Measurements from ENCODE around the gene CSMD2. TPM values are rescaled to one million over a fixed set of nuclear protein-coding genes. Genes with fewer than 3 reads are reported as not detected.
"Not testable (repeated sequence)": the region's sequence is repeated elsewhere in the genome, so short reads cannot be mapped to it uniquely, and the experiment has no call there.

The CSMD2 gene
- total RNA-seq, 5 donors from 2014 or later (not counting 1 experiment from before 2014, with no cell fraction given): 0.03 TPM; not detected in 4

DNA sequence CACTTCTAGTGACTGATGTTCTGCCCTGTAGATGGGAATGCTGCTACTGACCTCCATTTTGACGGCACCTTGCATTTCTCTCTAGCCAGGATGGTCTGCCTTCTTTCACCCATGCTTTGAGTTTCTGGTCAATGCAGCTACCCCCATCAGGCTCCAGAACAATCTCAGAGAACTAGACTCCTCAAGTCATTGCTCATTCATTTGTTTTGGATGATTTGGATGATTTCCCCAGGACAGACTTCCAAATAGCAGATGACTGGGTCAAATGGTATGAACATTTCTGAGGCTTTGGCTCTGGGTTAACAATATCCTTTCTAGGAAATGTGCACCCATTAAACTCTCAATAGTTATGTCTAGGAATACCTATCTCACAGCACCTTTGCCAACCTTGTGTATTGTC lies 63.9 kb downstream of the CSMD2 start:
- Mint-ChIP-seq H3K27ac (no peak overlapping the region), H3K27me3 (peaks cover 14 to 18% of the 10 kb centered on the region in 2 donors), H3K9me3 (no peaks in the 10 kb centered on the region), H3K36me3 (no peaks in the 10 kb centered on the region), H3K4me3 (no peak overlapping the region), H3K4me1 (no peaks in the 10 kb centered on the region)
- Histone ChIP-seq H3K27me3 (replicated peaks in 1 of 2; ENCODE audit: control insufficient read depth in 2 of 2, extremely low read depth in 1 of 2, insufficient read depth in 2 of 2, low read length in 1 of 2) (peaks cover 0 to 10% of the 10 kb centered on the region in 2 experiments), H3K36me3 (ENCODE audit: control insufficient read depth in 2 of 2, extremely low read depth in 1 of 2, insufficient read depth in 1 of 2, low read length in 1 of 2) (no peaks in the 10 kb centered on the region), H3K4me3 (ENCODE audit: control insufficient read depth in 1 of 2, extremely low read depth in 1 of 2, low read length in 1 of 2) (no peak overlapping the region), H3K4me1 (ENCODE audit: control insufficient read depth in 1 of 2, extremely low read depth in 1 of 2, insufficient read depth in 2 of 2, low read length in 2 of 2) (no peaks in the 10 kb centered on the region), H3K27ac (ENCODE audit: low read length) (no peak overlapping the region), H3K9me3 (no peaks in the 10 kb centered on the region)
- ChIA-PET POLR2A (no interaction called here), CTCF (no interaction called here)
- no peak for DNase-seq
- no peak for ATAC-seq (replicated peaks in 1 of 4)
- no CpG with 5 or more reads among the region's 1 CpG for WGBS (ENCODE audit: insufficient coverage)

DNA sequence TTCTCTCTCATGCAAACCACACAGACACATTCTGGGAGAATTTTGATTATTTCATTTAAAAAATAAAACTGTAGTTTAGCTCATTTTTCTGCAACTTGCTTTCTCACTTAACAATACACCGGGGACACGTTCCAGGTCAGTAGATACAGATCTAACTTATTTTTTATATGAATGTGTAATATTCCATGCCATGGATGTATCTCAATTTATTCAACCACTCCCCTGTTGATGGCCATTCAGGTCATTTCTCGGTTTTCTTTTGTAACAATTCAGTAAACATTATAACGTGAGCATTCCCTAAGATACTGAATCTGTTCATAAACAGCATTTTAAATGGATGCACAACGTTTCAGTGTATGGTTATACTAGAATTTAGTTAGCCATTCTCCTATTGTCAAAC lies 64.7 kb downstream of the CSMD2 start:
- Histone ChIP-seq H3K4me3 (ENCODE audit: control insufficient read depth in 1 of 2, extremely low read depth in 1 of 2, low read length in 1 of 2) (no peak overlapping the region), H3K4me1 (ENCODE audit: control insufficient read depth in 1 of 2, extremely low read depth in 1 of 2, insufficient read depth in 2 of 2, low read length in 2 of 2) (no peaks in the 10 kb centered on the region), H3K27ac (ENCODE audit: low read length) (no peak overlapping the region), H3K36me3 (ENCODE audit: control insufficient read depth in 2 of 2, extremely low read depth in 1 of 2, insufficient read depth in 1 of 2, low read length in 1 of 2) (no peaks in the 10 kb centered on the region), H3K9me3 (no peaks in the 10 kb centered on the region), H3K27me3 (replicated peaks in 1 of 2; ENCODE audit: control insufficient read depth in 2 of 2, extremely low read depth in 1 of 2, insufficient read depth in 2 of 2, low read length in 1 of 2) (peaks cover 0 to 8% of the 10 kb centered on the region in 2 experiments)
- ATAC-seq (replicated peaks in 1 of 4) (no peak), DNase-seq (no peak)
- Mint-ChIP-seq H3K27ac (no peak overlapping the region), H3K36me3 (no peaks in the 10 kb centered on the region), H3K4me3 (no peak overlapping the region), H3K9me3 (no peaks in the 10 kb centered on the region), H3K27me3 (peaks cover 7 to 9% of the 10 kb centered on the region in 2 donors), H3K4me1 (no peaks in the 10 kb centered on the region)
- ChIA-PET CTCF (no interaction called here), POLR2A (no interaction called here)
- WGBS (ENCODE audit: insufficient coverage): no CpG with 5 or more reads among the region's 5 CpGs

DNA sequence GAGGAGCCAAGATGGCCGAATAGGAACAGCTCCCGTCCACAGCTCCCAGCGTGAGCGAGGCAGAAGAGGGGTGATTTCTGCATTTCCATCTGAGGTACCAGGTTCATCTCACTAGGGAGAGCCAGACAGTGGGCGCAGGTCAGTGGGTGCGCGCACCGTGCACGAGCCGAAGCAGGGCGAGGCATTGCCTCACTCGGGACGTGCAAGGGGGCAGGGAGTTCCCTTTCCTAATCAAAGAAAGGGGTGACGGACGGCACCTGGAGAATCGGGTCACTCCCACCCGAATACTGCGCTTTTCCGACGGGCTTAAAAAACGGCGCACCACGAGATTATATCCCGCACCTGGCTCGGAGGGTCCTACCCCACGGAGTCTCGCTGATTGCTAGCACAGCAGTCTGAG lies 72.6 kb downstream of the CSMD2 start:
- H3K27ac ChIP-seq (ENCODE audit: low read length); H3K4me3 Mint-ChIP-seq; ATAC-seq (replicated peaks in 1 of 4); CTCF ChIA-PET; H3K27ac Mint-ChIP-seq; H3K9me3 ChIP-seq; H3K36me3 Mint-ChIP-seq; H3K27me3 ChIP-seq (replicated peaks in 1 of 2; ENCODE audit: control insufficient read depth in 2 of 2, extremely low read depth in 1 of 2, insufficient read depth in 2 of 2, low read length in 1 of 2); H3K4me3 ChIP-seq (ENCODE audit: control insufficient read depth in 1 of 2, extremely low read depth in 1 of 2, low read length in 1 of 2); H3K4me1 Mint-ChIP-seq; H3K4me1 ChIP-seq (ENCODE audit: control insufficient read depth in 1 of 2, extremely low read depth in 1 of 2, insufficient read depth in 2 of 2, low read length in 2 of 2); H3K36me3 ChIP-seq (ENCODE audit: control insufficient read depth in 2 of 2, extremely low read depth in 1 of 2, insufficient read depth in 1 of 2, low read length in 1 of 2); POLR2A ChIA-PET; DNase-seq: not testable (repeated sequence)
- Mint-ChIP-seq H3K9me3 (peaks cover 0 to 14% (median 0%) of the 10 kb centered on the region in 3 donors), H3K27me3 (peaks cover 11 to 13% of the 10 kb centered on the region in 2 donors)
- WGBS (ENCODE audit: insufficient coverage): 95% methylated on average over 13 of the region's 27 CpGs

DNA sequence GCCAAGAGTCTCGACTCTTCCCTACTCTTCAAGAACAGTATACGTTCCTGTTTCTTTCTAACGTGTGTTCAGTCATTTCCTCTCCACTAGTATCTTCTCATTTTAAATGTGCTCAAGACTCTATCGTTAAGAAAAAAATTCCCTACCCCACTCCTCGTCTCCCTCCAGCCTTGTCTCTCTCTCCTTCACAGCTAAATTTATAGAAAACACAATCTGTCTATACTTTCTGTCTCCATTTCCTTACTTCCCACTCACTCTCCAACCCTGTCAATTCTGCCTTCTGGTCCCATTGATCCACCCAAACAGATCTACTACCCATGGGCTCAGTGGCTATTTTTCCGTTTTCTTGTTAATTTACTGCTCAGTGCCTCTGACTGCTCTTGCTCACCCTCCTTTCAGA lies 75.3 kb downstream of the CSMD2 start:
- 65% methylated on average over 6 of the region's 6 CpGs for WGBS (ENCODE audit: insufficient coverage)
- Mint-ChIP-seq H3K27me3 (peaks cover 13 to 15% of the 10 kb centered on the region in 2 donors), H3K36me3 (no peaks in the 10 kb centered on the region), H3K27ac (no peak overlapping the region), H3K4me1 (no peaks in the 10 kb centered on the region), H3K9me3 (peaks cover 0 to 21% (median 0%) of the 10 kb centered on the region in 3 donors), H3K4me3 (no peak overlapping the region)
- Histone ChIP-seq H3K27me3 (replicated peaks in 1 of 2; ENCODE audit: control insufficient read depth in 2 of 2, extremely low read depth in 1 of 2, insufficient read depth in 2 of 2, low read length in 1 of 2) (peaks cover 0 to 6% of the 10 kb centered on the region in 2 experiments), H3K9me3 (no peaks in the 10 kb centered on the region), H3K36me3 (ENCODE audit: control insufficient read depth in 2 of 2, extremely low read depth in 1 of 2, insufficient read depth in 1 of 2, low read length in 1 of 2) (no peaks in the 10 kb centered on the region), H3K4me3 (ENCODE audit: control insufficient read depth in 1 of 2, extremely low read depth in 1 of 2, low read length in 1 of 2) (no peak overlapping the region), H3K4me1 (ENCODE audit: control insufficient read depth in 1 of 2, extremely low read depth in 1 of 2, insufficient read depth in 2 of 2, low read length in 2 of 2) (no peaks in the 10 kb centered on the region), H3K27ac (ENCODE audit: low read length) (no peak overlapping the region)
- ChIA-PET POLR2A (no interaction called here), CTCF (no interaction called here)
- DNase-seq: no peak
- ATAC-seq (replicated peaks in 1 of 4): no peak

DNA sequence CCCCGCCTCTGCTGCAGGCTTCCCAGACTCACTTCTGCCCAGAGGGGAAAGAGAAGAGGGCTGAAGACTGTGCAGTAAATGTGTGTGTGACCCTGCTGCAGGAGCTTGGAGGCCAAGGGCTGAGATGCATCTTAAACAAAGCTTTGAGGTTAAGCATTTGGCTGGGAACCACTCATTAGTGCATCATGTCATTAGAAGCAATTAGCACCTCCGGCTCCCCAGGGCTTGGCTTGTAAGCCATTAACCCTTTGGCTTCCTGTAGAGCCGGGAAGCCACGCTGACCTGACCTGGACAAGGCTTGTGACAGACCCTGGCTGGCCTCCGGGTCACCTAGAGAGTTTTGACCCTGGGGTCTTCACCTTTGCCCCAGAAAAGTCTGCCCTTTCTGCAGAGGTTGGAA lies 77.0 kb downstream of the CSMD2 start:
- Mint-ChIP-seq H3K27ac (no peak overlapping the region), H3K36me3 (no peaks in the 10 kb centered on the region), H3K9me3 (peaks cover 0 to 21% (median 6%) of the 10 kb centered on the region in 3 donors), H3K27me3 (peaks cover 13 to 15% of the 10 kb centered on the region in 2 donors), H3K4me1 (no peaks in the 10 kb centered on the region), H3K4me3 (no peak overlapping the region)
- Histone ChIP-seq H3K4me3 (ENCODE audit: control insufficient read depth in 1 of 2, extremely low read depth in 1 of 2, low read length in 1 of 2) (no peak overlapping the region), H3K9me3 (no peaks in the 10 kb centered on the region), H3K27me3 (replicated peaks in 1 of 2; ENCODE audit: control insufficient read depth in 2 of 2, extremely low read depth in 1 of 2, insufficient read depth in 2 of 2, low read length in 1 of 2) (peaks cover 0 to 6% of the 10 kb centered on the region in 2 experiments), H3K36me3 (ENCODE audit: control insufficient read depth in 2 of 2, extremely low read depth in 1 of 2, insufficient read depth in 1 of 2, low read length in 1 of 2) (no peaks in the 10 kb centered on the region), H3K27ac (ENCODE audit: low read length) (no peak overlapping the region), H3K4me1 (ENCODE audit: control insufficient read depth in 1 of 2, extremely low read depth in 1 of 2, insufficient read depth in 2 of 2, low read length in 2 of 2) (no peaks in the 10 kb centered on the region)
- DNase-seq (no peak), ATAC-seq (replicated peaks in 1 of 4) (no peak)
- POLR2A ChIA-PET: no interaction called here
- CTCF ChIA-PET: no interaction called here
- 37% methylated on average over 4 of the region's 5 CpGs for WGBS (ENCODE audit: insufficient coverage)

DNA sequence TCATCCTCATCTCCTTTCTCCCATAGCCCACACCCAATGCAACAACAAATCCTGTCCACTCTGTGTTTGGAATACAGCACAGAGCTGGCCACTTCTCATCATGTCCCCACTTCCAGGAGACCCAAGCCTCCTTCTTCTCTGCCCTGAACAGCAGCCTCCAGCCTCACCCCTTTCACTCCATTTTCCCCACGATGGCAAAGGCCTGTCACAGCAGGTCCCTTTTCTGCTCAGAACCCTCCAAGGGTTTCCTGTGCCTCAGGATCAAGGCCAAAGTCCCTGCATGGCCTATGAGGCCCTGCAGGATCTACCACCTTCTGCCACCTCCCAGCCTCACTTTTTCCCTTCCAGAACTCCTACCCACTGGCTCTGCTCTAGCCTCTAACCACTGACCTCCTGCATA lies 78.5 kb downstream of the CSMD2 start:
- Mint-ChIP-seq H3K9me3 (peaks cover 1 to 21% (median 8%) of the 10 kb centered on the region in 3 donors), H3K4me3 (no peak overlapping the region), H3K4me1 (no peaks in the 10 kb centered on the region), H3K36me3 (no peaks in the 10 kb centered on the region), H3K27ac (no peak overlapping the region), H3K27me3 (peaks cover 13% of the 10 kb centered on the region in 2 donors)
- no peak for ATAC-seq (replicated peaks in 1 of 4)
- no peak for DNase-seq
- ChIA-PET CTCF (no interaction called here), POLR2A (no interaction called here)
- H3K4me3 ChIP-seq (ENCODE audit: control insufficient read depth in 1 of 2, extremely low read depth in 1 of 2, low read length in 1 of 2): no peak overlapping the region
- H3K27me3 ChIP-seq (replicated peaks in 1 of 2; ENCODE audit: control insufficient read depth in 2 of 2, extremely low read depth in 1 of 2, insufficient read depth in 2 of 2, low read length in 1 of 2): peaks cover 0 to 6% of the 10 kb centered on the region in 2 experiments
- H3K4me1 ChIP-seq (ENCODE audit: control insufficient read depth in 1 of 2, extremely low read depth in 1 of 2, insufficient read depth in 2 of 2, low read length in 2 of 2): no peaks in the 10 kb centered on the region
- no peaks in the 10 kb centered on the region for H3K36me3 ChIP-seq (ENCODE audit: control insufficient read depth in 2 of 2, extremely low read depth in 1 of 2, insufficient read depth in 1 of 2, low read length in 1 of 2)
- 50% methylated on average over 1 of the region's 1 CpG for WGBS (ENCODE audit: insufficient coverage)
- no peaks in the 10 kb centered on the region for H3K9me3 ChIP-seq
- no peak overlapping the region for H3K27ac ChIP-seq (ENCODE audit: low read length)

DNA sequence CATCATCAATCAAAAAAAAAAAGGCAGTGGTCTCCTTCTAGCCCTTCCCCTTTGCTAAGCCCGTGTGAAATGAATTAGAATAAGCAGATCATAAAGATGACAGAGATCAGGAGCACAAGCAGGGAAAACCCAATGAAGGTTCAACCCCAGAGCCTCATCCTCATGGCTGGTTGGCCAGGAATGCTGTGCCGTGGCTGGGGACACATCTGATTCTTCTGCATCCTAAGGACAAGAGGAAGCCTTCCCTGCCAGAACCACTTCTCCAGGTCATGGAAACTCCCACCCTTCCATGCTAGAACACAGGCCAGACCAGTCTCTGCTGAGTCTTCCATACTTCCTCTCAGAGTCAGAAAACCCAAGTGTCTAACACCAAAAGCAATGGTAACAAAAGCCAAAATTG lies 81.1 kb downstream of the CSMD2 start:
- Histone ChIP-seq H3K27me3 (replicated peaks in 1 of 2; ENCODE audit: control insufficient read depth in 2 of 2, extremely low read depth in 1 of 2, insufficient read depth in 2 of 2, low read length in 1 of 2) (peaks cover 0 to 3% of the 10 kb centered on the region in 2 experiments), H3K27ac (ENCODE audit: low read length) (no peak overlapping the region), H3K36me3 (ENCODE audit: control insufficient read depth in 2 of 2, extremely low read depth in 1 of 2, insufficient read depth in 1 of 2, low read length in 1 of 2) (no peaks in the 10 kb centered on the region), H3K9me3 (no peaks in the 10 kb centered on the region), H3K4me1 (ENCODE audit: control insufficient read depth in 1 of 2, extremely low read depth in 1 of 2, insufficient read depth in 2 of 2, low read length in 2 of 2) (no peaks in the 10 kb centered on the region), H3K4me3 (ENCODE audit: control insufficient read depth in 1 of 2, extremely low read depth in 1 of 2, low read length in 1 of 2) (no peak overlapping the region)
- 70% methylated on average over 1 of the region's 2 CpGs for WGBS (ENCODE audit: insufficient coverage)
- H3K36me3 Mint-ChIP-seq: no peaks in the 10 kb centered on the region
- POLR2A ChIA-PET: no interaction called here
- no peaks in the 10 kb centered on the region for H3K4me1 Mint-ChIP-seq
- no peak for DNase-seq
- H3K27ac Mint-ChIP-seq: no peak overlapping the region
- peaks cover 7 to 16% (median 11%) of the 10 kb centered on the region in 3 donors for H3K9me3 Mint-ChIP-seq
- H3K27me3 Mint-ChIP-seq: peaks cover 0 to 5% of the 10 kb centered on the region in 2 donors
- ATAC-seq (replicated peaks in 1 of 4): no peak
- CTCF ChIA-PET: interaction anchor here in 1 of 2 donors (0.7 kb wide), 1 partner anchor 10 kb away, joined by 3 read pairs; no protein-coding TSS in a partner anchor
- no peak overlapping the region for H3K4me3 Mint-ChIP-seq
